GM19452 (cell line): ENCODE results near the gene TBKBP1.

Experiments
- ATAC-seq: cut with Tn5 transposase; IDR thresholded peaks from one replicate; pipeline ENCODE4 v1.9.1; 2021; ENCODE audit not compliant: unreplicated experiment

Gene TBKBP1

GRCh38 chr17:47713980-47714700 lies 20.2 kb downstream of the TBKBP1 start:
- ATAC-seq = no peak

- no peak for ATAC-seq
Measured at GRCh38 chr17:47714773-47715396, 20.9 kb downstream of the TBKBP1 start.

GRCh38 chr17:47715669-47716325 lies 21.8 kb downstream of the TBKBP1 start:
- no peak for ATAC-seq

GRCh38 chr17:47716375-47716774 lies 22.4 kb downstream of the TBKBP1 start:
- ATAC-seq = no peak

- ATAC-seq = no peak
Measured at GRCh38 chr17:47717261-47717697, 23.3 kb downstream of the TBKBP1 start.

- no peak for ATAC-seq
Measured at GRCh38 chr17:47717979-47718621, 24.1 kb downstream of the TBKBP1 start.

DNA sequence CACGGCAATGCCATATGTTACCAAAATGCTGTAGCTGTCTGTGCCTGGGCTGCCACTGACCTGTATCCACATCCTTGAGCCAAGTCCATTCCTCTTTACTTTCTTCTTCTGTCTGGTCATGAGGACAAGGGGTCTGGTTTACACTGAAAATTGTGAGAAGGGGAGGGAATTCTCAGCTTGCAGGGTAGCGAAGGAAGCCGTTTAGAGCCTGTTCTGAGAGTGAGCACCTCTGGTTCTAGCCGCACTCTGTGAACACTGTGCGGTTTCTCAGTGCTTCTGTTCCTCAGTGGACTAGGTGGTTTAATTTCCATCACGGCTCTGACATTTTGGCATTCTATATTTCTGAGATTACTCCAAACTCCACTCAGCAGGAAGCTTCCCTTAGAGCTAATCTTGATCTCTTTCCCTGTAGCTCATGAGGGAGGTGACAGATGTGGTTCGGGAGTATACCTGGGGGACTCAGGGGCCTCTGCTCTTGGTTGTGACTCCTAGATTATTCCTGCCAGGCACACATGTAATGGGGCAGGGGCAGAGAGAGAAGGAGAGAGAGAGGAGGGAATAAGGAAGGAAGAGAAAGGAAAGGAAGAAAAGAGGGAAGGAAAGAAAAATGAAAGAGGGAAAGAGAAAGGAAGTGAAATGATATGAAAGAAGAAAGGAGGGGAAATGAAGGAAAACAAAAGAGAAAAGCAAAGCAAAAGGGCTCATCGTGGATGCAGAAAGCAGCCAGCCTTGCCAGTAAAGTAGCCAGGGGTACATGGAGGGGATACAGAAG lies 24.9 kb downstream of the TBKBP1 start:
- no peak for ATAC-seq

DNA sequence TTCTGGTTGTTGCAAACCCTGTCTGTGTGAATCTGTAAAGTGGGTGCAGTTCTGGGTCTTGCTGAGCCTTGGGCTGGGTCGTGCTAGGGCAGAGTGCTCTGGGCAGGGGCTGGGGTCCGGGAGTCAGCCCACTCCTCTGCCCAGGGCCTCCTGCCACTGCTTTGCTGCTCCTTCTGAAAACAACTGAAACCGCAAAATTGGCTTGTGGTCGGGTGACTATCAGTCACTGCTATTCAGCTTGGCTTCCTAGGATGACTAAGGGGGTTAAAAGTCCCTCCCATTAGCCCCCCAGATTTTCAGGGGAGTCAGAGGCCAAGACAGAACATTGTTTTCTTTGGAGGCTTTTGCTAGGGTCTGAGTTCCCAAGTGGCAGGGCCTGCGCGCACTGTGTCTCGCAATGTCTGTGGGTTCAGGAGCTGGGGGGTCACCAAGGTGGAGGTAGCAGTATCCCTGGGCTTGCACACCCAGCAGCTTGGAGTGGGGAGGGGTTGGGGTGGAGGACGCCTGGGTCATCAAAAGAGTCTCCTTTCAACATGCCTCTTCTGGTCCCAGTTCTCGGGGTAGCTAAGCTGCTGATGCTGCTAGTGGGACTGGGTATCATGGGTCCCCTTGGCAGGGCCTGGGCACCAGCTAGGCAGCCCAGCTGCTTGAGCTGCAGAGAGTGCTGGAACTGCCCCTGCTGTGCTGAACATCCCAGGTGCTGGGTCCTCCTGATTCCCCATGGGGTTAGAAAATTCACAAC lies 25.6 kb downstream of the TBKBP1 start:
- no peak for ATAC-seq

- no peak for ATAC-seq
Measured at GRCh38 chr17:47720196-47720595, 26.2 kb downstream of the TBKBP1 start.

- ATAC-seq = no peak
Measured at GRCh38 chr17:47720754-47721533, 27.0 kb downstream of the TBKBP1 start.

DNA sequence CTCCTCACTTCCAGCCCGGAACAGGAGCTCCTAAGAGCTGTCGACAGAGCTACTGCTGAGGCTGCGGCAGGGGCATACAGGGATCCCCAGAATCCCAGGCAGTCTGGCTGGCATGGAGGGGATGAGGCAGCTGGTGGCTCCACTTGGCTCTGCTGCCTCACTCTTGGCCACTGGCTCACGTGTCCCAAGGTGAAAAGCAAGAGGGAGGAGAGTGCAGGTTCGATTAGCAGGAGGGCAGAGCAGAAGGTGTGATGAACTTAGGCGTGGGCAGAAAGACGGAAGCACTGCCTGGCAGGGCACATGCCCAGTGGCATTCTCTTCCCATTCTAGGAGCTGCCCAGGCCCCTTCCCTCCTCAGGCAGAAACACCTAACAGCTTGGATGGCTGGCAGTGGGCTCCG lies 27.8 kb downstream of the TBKBP1 start:
- ATAC-seq = no peak

DNA sequence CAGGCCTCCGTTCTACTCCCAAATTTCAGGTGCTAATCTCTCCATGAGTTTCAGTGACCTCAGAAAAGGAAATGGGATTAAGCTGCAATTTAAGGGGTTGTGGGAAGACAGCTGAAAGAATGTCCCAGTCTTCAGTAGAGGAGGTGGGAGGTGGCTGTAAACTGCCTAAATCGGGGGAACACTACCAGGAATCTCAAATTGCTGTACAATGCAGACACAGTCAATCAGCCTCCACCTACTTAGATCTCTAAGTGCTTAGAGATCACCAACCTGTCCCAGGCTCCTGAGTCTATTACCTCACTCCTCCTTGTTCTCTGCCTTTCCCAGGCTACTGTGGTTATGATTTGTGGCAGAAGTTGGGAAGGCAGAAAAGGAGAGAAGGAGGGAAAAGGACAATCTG lies 30.7 kb downstream of the TBKBP1 start:
- no peak for ATAC-seq

GRCh38 chr17:47725446-47726111 lies 31.6 kb downstream of the TBKBP1 start:
- no peak for ATAC-seq

- ATAC-seq = no peak
Measured at GRCh38 chr17:47726796-47727703, 33.1 kb downstream of the TBKBP1 start.

DNA sequence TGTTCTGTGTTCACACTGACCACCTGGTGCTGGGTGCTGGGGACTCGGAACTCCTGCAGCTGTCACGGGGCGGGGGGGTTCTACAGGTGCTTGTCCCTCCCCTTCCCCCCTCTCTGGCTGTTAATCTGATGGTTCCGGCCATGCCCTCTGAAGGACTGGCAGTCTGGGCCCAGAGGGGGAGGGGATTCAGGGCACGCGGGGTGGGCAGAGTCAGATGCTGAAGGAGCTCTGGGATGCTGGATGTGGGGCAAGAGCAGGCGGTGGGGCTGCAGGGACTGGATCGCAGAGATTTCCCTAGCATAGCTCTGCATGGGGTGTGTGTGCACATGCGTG lies 33.7 kb downstream of the TBKBP1 start:
- ATAC-seq = no peak

GRCh38 chr17:47728214-47728877 lies 34.4 kb downstream of the TBKBP1 start:
- no peak for ATAC-seq

DNA sequence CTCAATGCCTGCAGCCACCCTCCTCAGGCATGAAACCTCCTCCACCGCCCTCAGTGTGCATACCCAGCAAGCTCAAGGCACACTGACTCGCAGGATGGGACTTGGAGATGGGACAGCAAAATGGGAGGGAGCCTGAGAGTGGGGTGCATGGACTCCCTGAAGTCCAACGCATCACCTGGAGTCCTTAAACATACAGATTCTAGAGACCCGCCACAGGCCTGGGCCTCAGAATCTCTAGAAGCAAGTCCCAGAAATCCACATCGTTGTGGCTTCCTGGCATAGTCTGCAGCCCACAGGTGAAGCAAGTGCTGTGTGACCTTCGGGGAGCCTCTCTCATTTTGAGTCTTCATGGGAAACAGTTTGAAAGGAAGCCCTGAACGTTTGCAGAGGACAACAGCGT lies 35.5 kb downstream of the TBKBP1 start:
- ATAC-seq = no peak

- no peak for ATAC-seq
Measured at GRCh38 chr17:47730681-47731080, 36.7 kb downstream of the TBKBP1 start.
